H1 (cell line): ENCODE measurements around the gene OSBPL3. TPM values are rescaled to one million over a fixed set of nuclear protein-coding genes. Genes with fewer than 3 reads are reported as not detected.

Source experiments
- EZH2 ChIP-seq: fragments of 200-600 bp; sonication (generic); IDR thresholded peaks from 2 replicates; pipeline ENCODE4 v1.7.1; 2012; ENCODE audit warnings: low read depth, mild to moderate bottlenecking, moderate library complexity, low read length, inconsistent platforms; ENCODE audit not compliant: severe bottlenecking
- FOSL1 ChIP-seq: IDR thresholded peaks from 2 replicates; pipeline ENCODE4 v1.6.1; 2011; ENCODE audit warnings: mild to moderate bottlenecking, low read depth, low read length, moderate library complexity; ENCODE audit not compliant: insufficient read depth
- GTF2F1 ChIP-seq: IDR thresholded peaks from 2 replicates; pipeline ENCODE4 v1.6.1; 2012; ENCODE audit warnings: low read depth, low read length, improper control_type of control experiment, borderline replicate concordance
- KDM4A ChIP-seq: IDR thresholded peaks from one replicate; pipeline ENCODE4 v1.7.1; 2012; ENCODE audit warnings: low read depth, mild to moderate bottlenecking, moderate library complexity, low read length, inconsistent platforms; ENCODE audit not compliant: severe bottlenecking
- POLR2AphosphoS5 ChIP-seq: IDR thresholded peaks from 2 replicates; pipeline ENCODE4 v1.6.1; 2011; ENCODE audit warnings: low read depth, low read length
- RXRA ChIP-seq: IDR thresholded peaks from 2 replicates; pipeline ENCODE4 v1.6.1; 2011; ENCODE audit warnings: low read depth, mild to moderate bottlenecking, low read length, moderate library complexity; ENCODE audit not compliant: insufficient read depth
- polyA plus RNA-seq, 7 experiments: library from polyadenylated mRNA; depleted of rRNA in 3 of 7; stranded (reverse) in 5 of 7; unstranded in 2 of 7; fragments of >200 nt in 5 of 7; fragments of 200-250 nt in 2 of 7; gene quantifications; 1 replicate in 5 of 7; 2 replicates in 1 of 7; 4 replicates in 1 of 7; pipeline versions ENCODE4 v1.2.1 to v1.2.3, GENCODE V29; 2011 to 2013; ENCODE audit warnings: missing spikeins in 2 of 7, mixed read lengths in 2 of 7
- total RNA-seq: library from RNA; stranded (reverse); fragmentation: NEBNext Ultra II Directional; extraction: Animal tissue kit (Norgen Biotek cat#: 25700); gene quantifications from 2 replicates; pipeline ENCODE4 v1.2.1, GENCODE V29; 2021
- TF ChIP-seq, protein P1 (sequence below), 3 experiments: IDR thresholded peaks; 1 replicate in 2 of 3; 2 replicates in 1 of 3; pipeline versions ENCODE4 v1.5.1 to v1.6.1; 2011; ENCODE audit warnings: low read length in 3 of 3, mild to moderate bottlenecking in 3 of 3, inconsistent platforms in 2 of 3, low read depth in 1 of 3, moderate library complexity in 1 of 3; ENCODE audit not compliant: insufficient read depth in 1 of 3; ENCODE audit errors: control extremely low read depth in 1 of 3

The OSBPL3 gene
- total and polyA plus RNA-seq, 2 of the 8 experiments (the other 6 are each of a cell fraction or from before 2014, with no cell fraction given) = 2.8 to 13.9 TPM

DNA sequence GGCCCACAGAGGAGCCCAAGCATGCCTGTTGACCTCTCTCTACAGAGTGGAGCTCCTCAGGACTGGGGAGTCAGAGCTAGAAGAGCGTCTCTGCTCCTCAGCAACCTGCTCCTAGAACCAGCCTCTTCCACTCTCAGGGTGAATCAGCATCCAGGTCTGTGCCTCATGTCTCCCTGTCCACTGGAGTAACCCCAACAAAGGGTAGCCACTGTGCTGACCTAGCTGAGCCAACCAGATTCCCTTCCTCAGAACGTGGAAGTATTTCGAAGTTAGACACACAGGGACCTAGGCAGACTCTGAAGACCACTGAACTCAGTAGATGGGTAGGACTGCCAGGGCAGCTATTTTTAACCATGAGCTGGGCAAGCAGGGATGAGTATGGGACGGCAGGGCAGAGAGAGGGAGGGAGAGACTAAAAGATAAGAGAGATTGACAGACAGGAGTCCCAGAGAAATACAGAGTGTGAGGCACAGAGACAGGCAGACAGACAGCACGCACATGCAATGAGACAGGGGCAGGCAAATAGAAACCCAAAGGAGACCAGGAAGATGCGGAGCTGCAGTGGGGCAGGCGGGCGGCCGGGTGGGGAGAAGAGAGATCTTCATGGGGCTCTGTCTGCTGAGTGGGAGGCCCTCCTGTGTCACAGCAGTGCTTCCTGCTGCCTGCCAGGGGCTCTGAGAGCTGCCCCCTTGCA is 56.7 kb downstream of the OSBPL3 start (continued):
- TF ChIP-seq, protein P1, sequence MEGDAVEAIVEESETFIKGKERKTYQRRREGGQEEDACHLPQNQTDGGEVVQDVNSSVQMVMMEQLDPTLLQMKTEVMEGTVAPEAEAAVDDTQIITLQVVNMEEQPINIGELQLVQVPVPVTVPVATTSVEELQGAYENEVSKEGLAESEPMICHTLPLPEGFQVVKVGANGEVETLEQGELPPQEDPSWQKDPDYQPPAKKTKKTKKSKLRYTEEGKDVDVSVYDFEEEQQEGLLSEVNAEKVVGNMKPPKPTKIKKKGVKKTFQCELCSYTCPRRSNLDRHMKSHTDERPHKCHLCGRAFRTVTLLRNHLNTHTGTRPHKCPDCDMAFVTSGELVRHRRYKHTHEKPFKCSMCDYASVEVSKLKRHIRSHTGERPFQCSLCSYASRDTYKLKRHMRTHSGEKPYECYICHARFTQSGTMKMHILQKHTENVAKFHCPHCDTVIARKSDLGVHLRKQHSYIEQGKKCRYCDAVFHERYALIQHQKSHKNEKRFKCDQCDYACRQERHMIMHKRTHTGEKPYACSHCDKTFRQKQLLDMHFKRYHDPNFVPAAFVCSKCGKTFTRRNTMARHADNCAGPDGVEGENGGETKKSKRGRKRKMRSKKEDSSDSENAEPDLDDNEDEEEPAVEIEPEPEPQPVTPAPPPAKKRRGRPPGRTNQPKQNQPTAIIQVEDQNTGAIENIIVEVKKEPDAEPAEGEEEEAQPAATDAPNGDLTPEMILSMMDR (IDR thresholded peaks at IDR 0.05; ENCODE audit: control extremely low read depth in 1 of 3, insufficient read depth in 1 of 3, low read depth in 1 of 3, low read length in 3 of 3) = no peak
- no peak for TF ChIP-seq FOSL1
- no peak for TF ChIP-seq KDM4A
- no peak for TF ChIP-seq GTF2F1
- no peak for TF ChIP-seq EZH2
- no peak for TF ChIP-seq POLR2AphosphoS5
- TF ChIP-seq RXRA = no peak
- TF ChIP-seq, all 59 proteins: peak for 0
